Loucy (cell line): ENCODE results near the gene RPS27L.
A peak's percentile ranks its signal among the peaks of the same experiment; 100 is the strongest.

Source experiments
- H2AFZ ChIP-seq: fragments of 200-600 bp; sonication (generic); 2 replicates; pipeline ENCODE4 v1.6.0; 2016; ENCODE audit warnings: antibody characterized with exemption, mild to moderate bottlenecking, low read length, moderate library complexity
- H3F3A ChIP-seq: fragments of 200-600 bp; 2 replicates; pipeline ENCODE4 v1.6.0; 2016; ENCODE audit warnings: antibody characterized with exemption, low read depth, mild to moderate bottlenecking
- H3K27me3 ChIP-seq: fragments of 200-600 bp; sonication (generic); 2 replicates; pipeline ENCODE4 v1.6.1; 2014; ENCODE audit warnings: low read length, mild to moderate bottlenecking; ENCODE audit not compliant: insufficient read depth, poor library complexity, severe bottlenecking
- H3K36me3 ChIP-seq: fragments of 200-600 bp; sonication (generic); 2 replicates; pipeline ENCODE4 v1.6.1; 2016; ENCODE audit warnings: low read length; ENCODE audit not compliant: insufficient read depth
- H3K4me1 ChIP-seq: fragments of 200-600 bp; sonication (generic); 2 replicates; pipeline ENCODE4 v1.5.1; 2014; ENCODE audit warnings: low read length, mild to moderate bottlenecking; ENCODE audit not compliant: insufficient read depth, poor library complexity, severe bottlenecking
- H3K4me2 ChIP-seq: fragments of 200-600 bp; sonication (generic); 2 replicates; pipeline ENCODE4 v1.6.0; 2014; ENCODE audit warnings: antibody characterized with exemption, low read length, low read depth, mild to moderate bottlenecking; ENCODE audit not compliant: poor library complexity, severe bottlenecking
- H3K4me3 ChIP-seq: fragments of 200-600 bp; sonication (generic); 2 replicates; pipeline ENCODE4 v1.5.1; 2014; ENCODE audit warnings: low read length, mild to moderate bottlenecking, mixed read lengths; ENCODE audit not compliant: poor library complexity, severe bottlenecking
- H3K79me2 ChIP-seq: fragments of 200-600 bp; sonication (generic); 2 replicates; pipeline ENCODE4 v1.6.1; 2014; ENCODE audit warnings: low read length; ENCODE audit not compliant: insufficient read depth
- H3K9ac ChIP-seq: fragments of 200-600 bp; sonication (generic); 2 replicates; pipeline ENCODE4 v1.6.0; 2014; ENCODE audit warnings: mild to moderate bottlenecking, low read depth, low read length, moderate library complexity; ENCODE audit not compliant: poor library complexity, severe bottlenecking
- H3K9me2 ChIP-seq: fragments of 200-600 bp; sonication (generic); replicated peaks from 2 replicates; pipeline ENCODE4 v1.6.1; 2016; ENCODE audit warnings: low read depth, low read length, mixed read lengths
- H3K9me3 ChIP-seq: fragments of 200-600 bp; sonication (generic); 2 replicates; pipeline ENCODE4 v1.6.1; 2014; ENCODE audit warnings: mild to moderate bottlenecking, antibody characterized with exemption, low read length, low read depth; ENCODE audit not compliant: insufficient read depth
- H4K20me1 ChIP-seq: fragments of 200-600 bp; sonication (generic); 2 replicates; pipeline ENCODE4 v1.6.0; 2014; ENCODE audit warnings: antibody characterized with exemption, low read length, mild to moderate bottlenecking; ENCODE audit not compliant: insufficient read depth, poor library complexity, severe bottlenecking
- EZH2phosphoT487 ChIP-seq: fragments of 200-600 bp; IDR thresholded peaks from 2 replicates; pipeline ENCODE4 v1.6.1; 2018; ENCODE audit warnings: antibody characterized with exemption, mild to moderate bottlenecking, moderate library complexity, borderline replicate concordance
- TF ChIP-seq, protein P1 (sequence below): fragments of 200-600 bp; sonication (generic); conservative IDR thresholded peaks from 2 replicates; pipeline ENCODE4 v1.5.1; 2014; ENCODE audit warnings: mild to moderate bottlenecking, antibody characterized with exemption, low read length

RPS27L gene

DNA sequence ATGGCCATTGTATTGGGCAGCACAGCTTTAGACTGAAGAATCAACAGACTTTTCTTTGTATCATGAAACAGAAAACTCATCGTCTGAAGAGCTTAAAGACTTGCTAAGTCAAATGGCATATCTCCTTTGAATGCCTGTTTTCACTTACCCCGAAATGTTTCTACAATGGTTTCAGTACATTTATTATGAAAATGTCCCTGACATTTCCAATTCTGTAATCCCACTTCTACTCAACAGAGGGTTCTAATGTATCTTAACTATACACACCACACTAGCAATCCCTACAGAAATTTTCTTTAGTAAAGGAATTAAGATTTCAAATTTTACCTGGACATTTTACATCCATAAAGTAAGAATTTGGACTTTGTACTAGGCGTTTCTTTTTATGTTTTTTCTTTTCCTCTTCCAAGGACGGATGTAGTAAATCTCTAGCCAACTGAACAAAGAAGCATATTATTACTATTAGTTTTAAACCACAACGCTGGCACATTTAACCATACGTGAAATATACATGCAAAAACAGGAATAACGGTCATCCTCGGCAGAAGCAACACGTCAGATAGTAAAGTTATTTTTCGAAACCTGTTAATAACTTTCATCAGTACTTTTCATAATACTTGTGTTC, 1.1 kb downstream of the RPS27L start:
- H3K4me2 ChIP-seq: peak overlapping the region; percentile 89
- TF ChIP-seq, protein P1, sequence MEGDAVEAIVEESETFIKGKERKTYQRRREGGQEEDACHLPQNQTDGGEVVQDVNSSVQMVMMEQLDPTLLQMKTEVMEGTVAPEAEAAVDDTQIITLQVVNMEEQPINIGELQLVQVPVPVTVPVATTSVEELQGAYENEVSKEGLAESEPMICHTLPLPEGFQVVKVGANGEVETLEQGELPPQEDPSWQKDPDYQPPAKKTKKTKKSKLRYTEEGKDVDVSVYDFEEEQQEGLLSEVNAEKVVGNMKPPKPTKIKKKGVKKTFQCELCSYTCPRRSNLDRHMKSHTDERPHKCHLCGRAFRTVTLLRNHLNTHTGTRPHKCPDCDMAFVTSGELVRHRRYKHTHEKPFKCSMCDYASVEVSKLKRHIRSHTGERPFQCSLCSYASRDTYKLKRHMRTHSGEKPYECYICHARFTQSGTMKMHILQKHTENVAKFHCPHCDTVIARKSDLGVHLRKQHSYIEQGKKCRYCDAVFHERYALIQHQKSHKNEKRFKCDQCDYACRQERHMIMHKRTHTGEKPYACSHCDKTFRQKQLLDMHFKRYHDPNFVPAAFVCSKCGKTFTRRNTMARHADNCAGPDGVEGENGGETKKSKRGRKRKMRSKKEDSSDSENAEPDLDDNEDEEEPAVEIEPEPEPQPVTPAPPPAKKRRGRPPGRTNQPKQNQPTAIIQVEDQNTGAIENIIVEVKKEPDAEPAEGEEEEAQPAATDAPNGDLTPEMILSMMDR: peak; percentile 14; the same call in 1 of the 2 replicates
- no peak for TF ChIP-seq EZH2phosphoT487
- H3K9ac ChIP-seq: peak overlapping the region; percentile 97
- peaks cover 6% of the 10 kb centered on the region for H3K36me3 ChIP-seq
- peak overlapping the region; percentile 61; the same call in 1 of the 2 replicates for H2AFZ ChIP-seq
- no peaks in the 10 kb centered on the region for H3K9me2 ChIP-seq
- H3K9me3 ChIP-seq: no peaks in the 10 kb centered on the region
- no peaks in the 10 kb centered on the region for H3F3A ChIP-seq
- H4K20me1 ChIP-seq: peaks cover 9% of the 10 kb centered on the region
- H3K79me2 ChIP-seq: peaks cover 24% of the 10 kb centered on the region
- peak overlapping the region; percentile 89 for H3K4me3 ChIP-seq
- H3K4me1 ChIP-seq: peaks cover 16% of the 10 kb centered on the region
- peaks cover 6% of the 10 kb centered on the region for H3K27me3 ChIP-seq

DNA sequence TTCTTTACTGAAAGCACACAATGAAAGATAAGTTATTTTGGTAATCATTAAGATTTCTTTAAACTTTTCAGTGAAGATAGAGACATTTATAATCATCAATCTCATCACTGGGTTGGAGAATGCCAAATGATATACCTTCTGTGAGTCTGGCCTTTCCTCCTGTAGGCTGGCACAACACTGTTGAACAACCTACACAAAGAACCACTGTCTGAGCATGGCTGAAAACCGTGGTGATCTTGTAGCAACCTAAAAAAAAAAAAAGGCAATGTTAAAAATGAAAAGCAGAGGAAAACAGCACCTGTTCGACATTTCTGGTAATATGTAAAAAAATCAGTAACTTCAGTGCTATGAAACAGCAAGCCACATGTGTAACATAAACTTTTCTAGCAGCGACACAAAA, 1.8 kb downstream of the RPS27L start:
- Histone ChIP-seq H3K4me1 (peaks cover 16% of the 10 kb centered on the region), H3K9me2 (no peaks in the 10 kb centered on the region), H3K9ac (peak overlapping the region; percentile 97), H4K20me1 (peaks cover 9% of the 10 kb centered on the region), H3K36me3 (peaks cover 6% of the 10 kb centered on the region), H3F3A (no peaks in the 10 kb centered on the region), H3K9me3 (no peaks in the 10 kb centered on the region), H3K27me3 (peaks cover 6% of the 10 kb centered on the region), H3K4me3 (peak overlapping the region; percentile 89), H3K79me2 (peaks cover 24% of the 10 kb centered on the region), H2AFZ (no peak overlapping the region), H3K4me2 (peak overlapping the region; percentile 89)
- TF ChIP-seq EZH2phosphoT487: no peak
- TF ChIP-seq, protein P1: no peak

DNA sequence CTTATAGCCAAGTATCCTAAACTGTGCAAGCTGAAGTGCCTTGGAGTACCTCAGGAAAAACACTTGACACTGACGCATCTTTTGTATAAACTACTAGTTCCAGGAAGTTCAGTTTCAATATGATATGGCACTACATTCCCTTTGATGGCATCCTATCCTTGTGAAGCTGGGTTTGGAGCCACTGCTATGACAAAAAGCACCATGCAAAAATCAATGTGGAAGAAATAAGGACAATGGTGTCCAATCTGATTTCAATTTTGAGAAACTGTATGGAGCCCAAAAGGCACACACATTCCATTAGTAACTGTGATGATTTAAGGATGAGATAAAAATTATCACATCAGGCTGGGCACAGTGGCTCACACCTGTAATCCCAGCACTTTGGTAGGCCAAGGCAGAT, 5.6 kb downstream of the RPS27L start:
- Histone ChIP-seq H3K4me3 (no peak overlapping the region), H3K9me2 (no peaks in the 10 kb centered on the region), H3K4me1 (peaks cover 15% of the 10 kb centered on the region), H4K20me1 (peaks cover 9% of the 10 kb centered on the region), H2AFZ (no peak overlapping the region), H3K36me3 (peaks cover 6% of the 10 kb centered on the region), H3K9me3 (no peaks in the 10 kb centered on the region), H3K27me3 (peaks cover 4% of the 10 kb centered on the region), H3K9ac (no peak overlapping the region), H3K4me2 (no peak overlapping the region), H3K79me2 (peaks cover 21% of the 10 kb centered on the region), H3F3A (no peaks in the 10 kb centered on the region)
- no peak for TF ChIP-seq EZH2phosphoT487
- TF ChIP-seq, protein P1: no peak
